ENCODE data around the gene SHMT2. TPM values are rescaled to one million over a fixed set of nuclear protein-coding genes. Genes with fewer than 3 reads are reported as not detected.

The SHMT2 gene
- total RNA-seq, 1 donor from 2014 or later, result 91.3 TPM

DNA sequence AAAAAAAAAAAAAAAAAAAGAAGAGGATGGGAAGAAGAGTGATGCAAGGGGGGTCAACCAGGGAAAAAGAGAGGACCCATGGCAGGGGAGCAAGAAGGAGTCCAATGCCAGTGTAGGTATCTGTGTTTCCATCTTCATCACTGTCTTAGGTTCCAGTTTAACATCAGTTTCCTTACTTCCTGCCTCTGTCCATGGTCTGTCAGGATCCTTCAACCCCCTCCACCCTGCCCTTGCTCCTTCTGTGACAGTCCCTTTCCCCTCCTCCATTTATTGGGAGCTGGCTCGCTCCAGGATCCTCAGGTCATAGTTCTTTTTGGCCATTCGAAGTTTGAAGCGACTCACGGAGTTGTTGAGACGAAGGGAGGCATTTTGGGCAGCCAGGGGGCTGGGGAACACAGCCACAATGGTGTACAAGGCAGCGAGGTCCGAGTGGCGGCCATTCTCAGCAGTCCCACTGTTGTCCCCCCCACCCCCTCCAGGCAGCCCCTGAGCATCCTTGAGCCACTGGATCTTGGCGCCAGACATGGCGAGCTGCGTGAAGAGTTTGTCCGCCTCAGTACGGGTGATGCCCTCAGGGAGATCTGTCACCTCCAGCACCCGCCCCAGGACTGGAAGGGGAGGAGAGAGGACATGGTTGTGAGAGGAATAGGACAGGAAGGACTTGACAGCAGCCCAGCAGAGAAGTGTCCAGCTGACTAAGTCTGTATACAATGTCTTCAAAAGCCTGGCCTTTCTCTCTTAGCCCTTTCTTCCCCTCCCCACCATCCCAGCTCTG lies 25.2 kb downstream of the SHMT2 start:
- Histone ChIP-seq H3K9ac (ENCODE audit: low read depth in 1 of 3, low read length in 3 of 3) (no peak overlapping the region), H3K4me1 (ENCODE audit: control insufficient read depth in 3 of 3, insufficient read depth in 3 of 3, low read length in 3 of 3) (peaks cover 24 to 39% (median 30%) of the 10 kb centered on the region in 3 donors), H3K4me3 (ENCODE audit: low read length in 3 of 3) (no peak overlapping the region), H3K27me3 (ENCODE audit: control insufficient read depth in 3 of 3, insufficient read depth in 3 of 3, low read length in 3 of 3) (no peaks in the 10 kb centered on the region), H3K36me3 (ENCODE audit: control insufficient read depth in 3 of 3, insufficient read depth in 3 of 3, low read length in 3 of 3) (peaks cover 18 to 41% (median 30%) of the 10 kb centered on the region in 3 donors), H3K27ac (ENCODE audit: low read depth, low read length) (no peak overlapping the region), H3K9me3 (ENCODE audit: control insufficient read depth in 3 of 3, low read length in 3 of 3) (no peaks in the 10 kb centered on the region)

- Histone ChIP-seq H3K27me3 (ENCODE audit: control insufficient read depth in 3 of 3, insufficient read depth in 3 of 3, low read length in 3 of 3) (no peaks in the 10 kb centered on the region), H3K4me1 (ENCODE audit: control insufficient read depth in 3 of 3, insufficient read depth in 3 of 3, low read length in 3 of 3) (peaks cover 34 to 47% (median 41%) of the 10 kb centered on the region in 3 donors), H3K9me3 (ENCODE audit: control insufficient read depth in 3 of 3, low read length in 3 of 3) (no peaks in the 10 kb centered on the region), H3K36me3 (ENCODE audit: control insufficient read depth in 3 of 3, insufficient read depth in 3 of 3, low read length in 3 of 3) (peaks cover 17 to 42% (median 27%) of the 10 kb centered on the region in 3 donors), H3K4me3 (ENCODE audit: low read length in 3 of 3) (no peak overlapping the region), H3K9ac (ENCODE audit: low read depth in 1 of 3, low read length in 3 of 3) (no peak overlapping the region), H3K27ac (ENCODE audit: low read depth, low read length) (no peak overlapping the region)
These were observed 26.4 kb downstream of the SHMT2 start for GRCh38 chr12:57255916-57256315.

GRCh38 chr12:57258977-57259970 lies 29.8 kb downstream of the SHMT2 start:
- no peak overlapping the region for H3K9ac ChIP-seq (ENCODE audit: low read depth in 1 of 3, low read length in 3 of 3)
- no peaks in the 10 kb centered on the region for H3K27me3 ChIP-seq (ENCODE audit: control insufficient read depth in 3 of 3, insufficient read depth in 3 of 3, low read length in 3 of 3)
- H3K27ac ChIP-seq (ENCODE audit: low read depth, low read length), result peak overlapping the region; percentile 65
- no peaks in the 10 kb centered on the region for H3K9me3 ChIP-seq (ENCODE audit: control insufficient read depth in 3 of 3, low read length in 3 of 3)
- H3K36me3 ChIP-seq (ENCODE audit: control insufficient read depth in 3 of 3, insufficient read depth in 3 of 3, low read length in 3 of 3), result peaks cover 17 to 43% (median 27%) of the 10 kb centered on the region in 3 donors
- peaks cover 53 to 69% (median 57%) of the 10 kb centered on the region in 3 donors for H3K4me1 ChIP-seq (ENCODE audit: control insufficient read depth in 3 of 3, insufficient read depth in 3 of 3, low read length in 3 of 3)
- peak overlapping the region in 1 of 3 donors; percentile 8 for H3K4me3 ChIP-seq (ENCODE audit: low read length in 3 of 3)

- Histone ChIP-seq H3K27me3 (ENCODE audit: control insufficient read depth in 3 of 3, insufficient read depth in 3 of 3, low read length in 3 of 3) (no peaks in the 10 kb centered on the region), H3K36me3 (ENCODE audit: control insufficient read depth in 3 of 3, insufficient read depth in 3 of 3, low read length in 3 of 3) (peaks cover 17 to 36% (median 17%) of the 10 kb centered on the region in 3 donors), H3K4me3 (ENCODE audit: low read length in 3 of 3) (peak overlapping the region in 1 of 3 donors; percentile 15), H3K9me3 (ENCODE audit: control insufficient read depth in 3 of 3, low read length in 3 of 3) (no peaks in the 10 kb centered on the region), H3K27ac (ENCODE audit: low read depth, low read length) (peak overlapping the region; percentile 87), H3K9ac (ENCODE audit: low read depth in 1 of 3, low read length in 3 of 3) (peak overlapping the region in 2 of 3 donors; percentile 20 to 28), H3K4me1 (ENCODE audit: control insufficient read depth in 3 of 3, insufficient read depth in 3 of 3, low read length in 3 of 3) (peaks cover 53 to 73% (median 64%) of the 10 kb centered on the region in 3 donors)
These were observed 30.9 kb downstream of the SHMT2 start for GRCh38 chr12:57260366-57260765.

DNA sequence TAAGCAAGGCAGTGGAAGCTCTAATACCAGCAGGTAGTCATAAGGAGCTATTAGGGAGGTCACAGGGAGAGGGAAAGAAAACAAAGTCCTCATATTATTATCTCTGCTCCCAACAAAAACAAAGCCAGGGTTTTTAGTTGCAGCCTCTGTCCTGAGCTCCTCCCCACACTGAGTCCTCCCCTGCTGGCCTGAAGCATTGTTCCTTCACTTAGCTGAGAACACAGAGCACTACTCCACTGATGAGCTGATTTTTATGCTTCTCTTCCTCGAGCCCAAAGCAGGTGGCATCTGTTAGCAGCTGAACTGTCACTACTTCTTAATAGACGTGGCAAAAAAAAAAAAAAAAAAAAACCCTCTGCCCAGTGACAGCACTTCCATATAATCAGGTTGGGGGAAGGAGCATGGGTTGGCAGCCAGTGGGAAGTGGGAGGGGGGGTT lies 31.9 kb downstream of the SHMT2 start:
- Histone ChIP-seq H3K27ac (ENCODE audit: low read depth, low read length) (peak overlapping the region; percentile 87), H3K4me1 (ENCODE audit: control insufficient read depth in 3 of 3, insufficient read depth in 3 of 3, low read length in 3 of 3) (peaks cover 53 to 73% (median 64%) of the 10 kb centered on the region in 3 donors), H3K36me3 (ENCODE audit: control insufficient read depth in 3 of 3, insufficient read depth in 3 of 3, low read length in 3 of 3) (peaks cover 11 to 27% (median 13%) of the 10 kb centered on the region in 3 donors), H3K27me3 (ENCODE audit: control insufficient read depth in 3 of 3, insufficient read depth in 3 of 3, low read length in 3 of 3) (no peaks in the 10 kb centered on the region), H3K9me3 (ENCODE audit: control insufficient read depth in 3 of 3, low read length in 3 of 3) (no peaks in the 10 kb centered on the region), H3K4me3 (ENCODE audit: low read length in 3 of 3) (no peak overlapping the region), H3K9ac (ENCODE audit: low read depth in 1 of 3, low read length in 3 of 3) (peak overlapping the region; percentile 20 to 47 (median 27))

DNA sequence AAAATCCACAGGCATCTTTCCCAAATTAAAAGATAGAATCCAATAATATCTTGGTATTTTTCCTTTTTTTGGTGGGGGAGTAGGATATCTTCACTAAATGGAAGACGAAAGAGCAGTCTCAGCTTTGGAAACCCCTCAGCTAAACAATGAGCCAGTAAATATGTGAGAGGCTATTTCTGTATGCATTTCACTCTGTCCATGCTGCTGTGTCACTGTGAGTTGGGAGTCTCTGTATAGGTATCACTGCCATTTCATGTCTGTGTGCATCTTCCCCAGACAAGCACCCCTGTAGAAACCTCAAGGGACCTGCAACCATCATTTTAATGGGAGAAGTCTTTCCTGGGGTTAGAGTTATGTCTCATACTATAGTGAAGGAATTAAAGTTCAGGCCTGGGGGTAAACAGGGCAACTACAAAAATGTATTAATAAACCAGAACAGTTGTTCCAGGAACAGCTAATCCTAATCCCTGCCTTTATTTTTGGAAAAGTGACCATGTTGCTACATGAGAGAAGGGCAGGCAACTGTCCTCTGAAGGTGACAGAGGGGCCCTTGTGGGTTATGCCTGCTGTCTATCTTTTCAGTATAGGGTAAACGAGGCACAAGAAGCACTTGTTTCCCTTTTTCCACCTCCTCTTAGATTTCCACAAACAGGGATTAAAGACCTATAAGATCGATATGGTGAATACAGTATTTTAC lies 32.8 kb downstream of the SHMT2 start:
- no peak overlapping the region for H3K4me3 ChIP-seq (ENCODE audit: low read length in 3 of 3)
- no peaks in the 10 kb centered on the region for H3K27me3 ChIP-seq (ENCODE audit: control insufficient read depth in 3 of 3, insufficient read depth in 3 of 3, low read length in 3 of 3)
- peaks cover 16 to 30% (median 17%) of the 10 kb centered on the region in 3 donors for H3K36me3 ChIP-seq (ENCODE audit: control insufficient read depth in 3 of 3, insufficient read depth in 3 of 3, low read length in 3 of 3)
- peak overlapping the region; percentile 87 for H3K27ac ChIP-seq (ENCODE audit: low read depth, low read length)
- peak overlapping the region in 2 of 3 donors; percentile 0 to 47 for H3K9ac ChIP-seq (ENCODE audit: low read depth in 1 of 3, low read length in 3 of 3)
- no peaks in the 10 kb centered on the region for H3K9me3 ChIP-seq (ENCODE audit: control insufficient read depth in 3 of 3, low read length in 3 of 3)
- peaks cover 49 to 67% (median 57%) of the 10 kb centered on the region in 3 donors for H3K4me1 ChIP-seq (ENCODE audit: control insufficient read depth in 3 of 3, insufficient read depth in 3 of 3, low read length in 3 of 3)

DNA sequence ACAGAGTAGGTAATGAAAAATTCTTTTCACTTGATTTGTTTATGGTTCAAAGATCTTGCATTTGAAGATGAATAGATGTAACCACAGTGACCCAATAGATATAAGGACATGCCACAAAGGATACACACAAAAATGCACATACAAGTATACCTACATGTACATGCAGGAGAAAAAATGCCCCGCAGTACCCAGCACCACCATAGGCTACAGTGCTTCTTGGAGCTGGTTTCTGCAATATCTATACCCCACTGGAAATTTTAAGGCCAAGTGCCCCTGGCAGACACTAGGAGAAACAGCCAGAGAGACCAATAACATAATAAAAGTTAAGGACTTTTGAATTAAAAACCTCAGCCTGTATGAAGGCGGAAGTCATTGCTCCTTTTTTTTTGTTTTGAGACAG lies 33.6 kb downstream of the SHMT2 start:
- peak overlapping the region; percentile 87 for H3K27ac ChIP-seq (ENCODE audit: low read depth, low read length)
- H3K4me3 ChIP-seq (ENCODE audit: low read length in 3 of 3), result no peak overlapping the region
- H3K9ac ChIP-seq (ENCODE audit: low read depth in 1 of 3, low read length in 3 of 3), result no peak overlapping the region
- H3K4me1 ChIP-seq (ENCODE audit: control insufficient read depth in 3 of 3, insufficient read depth in 3 of 3, low read length in 3 of 3), result peaks cover 42 to 60% (median 49%) of the 10 kb centered on the region in 3 donors
- peaks cover 15 to 27% (median 18%) of the 10 kb centered on the region in 3 donors for H3K36me3 ChIP-seq (ENCODE audit: control insufficient read depth in 3 of 3, insufficient read depth in 3 of 3, low read length in 3 of 3)
- H3K9me3 ChIP-seq (ENCODE audit: control insufficient read depth in 3 of 3, low read length in 3 of 3), result no peaks in the 10 kb centered on the region
- no peaks in the 10 kb centered on the region for H3K27me3 ChIP-seq (ENCODE audit: control insufficient read depth in 3 of 3, insufficient read depth in 3 of 3, low read length in 3 of 3)

DNA sequence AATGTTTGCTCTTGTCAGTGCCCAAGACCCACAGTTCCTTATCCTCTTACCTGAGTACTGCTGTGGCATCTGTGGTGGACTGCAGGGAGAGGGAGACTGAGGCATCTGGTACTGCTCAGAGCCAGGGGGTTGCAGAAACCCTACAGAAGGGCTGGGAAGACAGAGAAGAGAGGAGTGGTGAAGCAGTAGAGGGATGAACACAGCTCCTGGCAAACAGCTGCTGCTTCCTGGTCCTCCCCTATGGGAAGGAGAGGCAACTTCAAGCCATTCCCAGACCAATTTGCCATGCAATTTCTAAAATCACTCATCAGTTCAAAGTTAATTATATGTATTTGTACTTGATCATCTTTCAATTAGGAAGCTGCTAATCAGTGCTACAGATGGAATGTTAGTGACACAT lies 37.2 kb downstream of the SHMT2 start:
- Histone ChIP-seq H3K9ac (ENCODE audit: low read depth in 1 of 3, low read length in 3 of 3) (no peak overlapping the region), H3K4me3 (ENCODE audit: low read length in 3 of 3) (no peak overlapping the region), H3K36me3 (ENCODE audit: control insufficient read depth in 3 of 3, insufficient read depth in 3 of 3, low read length in 3 of 3) (peaks cover 25 to 28% (median 26%) of the 10 kb centered on the region in 3 donors), H3K27me3 (ENCODE audit: control insufficient read depth in 3 of 3, insufficient read depth in 3 of 3, low read length in 3 of 3) (no peaks in the 10 kb centered on the region), H3K9me3 (ENCODE audit: control insufficient read depth in 3 of 3, low read length in 3 of 3) (no peaks in the 10 kb centered on the region), H3K4me1 (ENCODE audit: control insufficient read depth in 3 of 3, insufficient read depth in 3 of 3, low read length in 3 of 3) (peaks cover 11 to 34% (median 18%) of the 10 kb centered on the region in 3 donors), H3K27ac (ENCODE audit: low read depth, low read length) (no peak overlapping the region)

GRCh38 chr12:57268264-57268663 lies 38.8 kb downstream of the SHMT2 start:
- no peaks in the 10 kb centered on the region for H3K9me3 ChIP-seq (ENCODE audit: control insufficient read depth in 3 of 3, low read length in 3 of 3)
- H3K4me3 ChIP-seq (ENCODE audit: low read length in 3 of 3), result no peak overlapping the region
- peaks cover 25 to 31% (median 28%) of the 10 kb centered on the region in 3 donors for H3K36me3 ChIP-seq (ENCODE audit: control insufficient read depth in 3 of 3, insufficient read depth in 3 of 3, low read length in 3 of 3)
- H3K4me1 ChIP-seq (ENCODE audit: control insufficient read depth in 3 of 3, insufficient read depth in 3 of 3, low read length in 3 of 3), result peaks cover 15 to 26% (median 18%) of the 10 kb centered on the region in 3 donors
- H3K27me3 ChIP-seq (ENCODE audit: control insufficient read depth in 3 of 3, insufficient read depth in 3 of 3, low read length in 3 of 3), result no peaks in the 10 kb centered on the region
- no peak overlapping the region for H3K27ac ChIP-seq (ENCODE audit: low read depth, low read length)
- H3K9ac ChIP-seq (ENCODE audit: low read depth in 1 of 3, low read length in 3 of 3), result no peak overlapping the region
